Putamen (tissue), 1 donor: Measurements from ENCODE around the gene RASSF3.

Experiments
- DNase-seq: peaks from one replicate; pipeline ENCODE4 v3.0.0-alpha.2; 2016; ENCODE audit warnings: low spot score

The RASSF3 gene

GRCh38 chr12:64694130-64695040 is 84.1 kb downstream of the RASSF3 start:
- DNase-seq = no peak

- DNase-seq = no peak
These were observed 85.3 kb downstream of the RASSF3 start for GRCh38 chr12:64695550-64695949.

GRCh38 chr12:64696080-64696741 is 85.9 kb downstream of the RASSF3 start:
- DNase-seq = peak; percentile 14

GRCh38 chr12:64699504-64700115 is 89.3 kb downstream of the RASSF3 start:
- no peak for DNase-seq

- DNase-seq = no peak
These were observed 90.2 kb downstream of the RASSF3 start for GRCh38 chr12:64700532-64700931.

GRCh38 chr12:64701283-64701682 is 91.0 kb downstream of the RASSF3 start:
- DNase-seq = no peak

GRCh38 chr12:64706306-64706705 is 96.0 kb downstream of the RASSF3 start:
- no peak for DNase-seq

GRCh38 chr12:64706857-64707256 is 96.6 kb downstream of the RASSF3 start:
- DNase-seq = no peak

- no peak for DNase-seq
These were observed 97.1 kb downstream of the RASSF3 start for GRCh38 chr12:64707362-64707761.

- no peak for DNase-seq
These were observed 97.6 kb downstream of the RASSF3 start for GRCh38 chr12:64707926-64708325.

- no peak for DNase-seq
These were observed 99.1 kb downstream of the RASSF3 start for GRCh38 chr12:64709429-64709828.

- no peak for DNase-seq
These were observed 103.1 kb downstream of the RASSF3 start for GRCh38 chr12:64713376-64713775.

GRCh38 chr12:64714551-64714968 is 104.3 kb downstream of the RASSF3 start:
- peak; percentile 66 for DNase-seq

GRCh38 chr12:64716371-64716770 is 106.1 kb downstream of the RASSF3 start:
- no peak for DNase-seq

GRCh38 chr12:64716839-64717455 is 106.7 kb downstream of the RASSF3 start:
- DNase-seq = no peak

GRCh38 chr12:64718649-64719048 is 108.4 kb downstream of the RASSF3 start:
- no peak for DNase-seq

GRCh38 chr12:64720884-64721283 is 110.6 kb downstream of the RASSF3 start:
- DNase-seq = no peak

- no peak for DNase-seq
These were observed 112.5 kb downstream of the RASSF3 start for GRCh38 chr12:64722835-64723234.

GRCh38 chr12:64723630-64724029 is 113.3 kb downstream of the RASSF3 start:
- no peak for DNase-seq

GRCh38 chr12:64724201-64724745 is 114.0 kb downstream of the RASSF3 start:
- DNase-seq = no peak

GRCh38 chr12:64729909-64730587 is 119.8 kb downstream of the RASSF3 start:
- DNase-seq = no peak

- no peak for DNase-seq
These were observed 120.3 kb downstream of the RASSF3 start for GRCh38 chr12:64730588-64730969.
